ENCODE results near the gene AP3M1. TPM values are rescaled to one million over a fixed set of nuclear protein-coding genes. Genes with fewer than 3 reads are reported as not detected.

AP3M1 gene
- polyA plus RNA-seq, 4 donors, result 9.7 to 40.8 (median 13.8) TPM

Other genes starting within 250 kb of the AP3M1 start
- 10 to 100 TPM in 2 of 4 donors, 1 to 10 TPM in 2; 1.3 to 21.5 (median 6.4) TPM for gene PLAU, start 239.7 kb downstream of the AP3M1 start, polyA plus RNA-seq
- gene VCL, start 152.7 kb downstream of the AP3M1 start, polyA plus RNA-seq, result 10 to 100 TPM in 3 of 4 donors, 1 to 10 TPM in 1; 8.9 to 32.2 (median 20.9) TPM
- 10 to 100 TPM in 2 of 4 donors, 1 to 10 TPM in 2; 7.2 to 32.3 (median 16.1) TPM for gene ADK, start 393 bp upstream of the AP3M1 start, polyA plus RNA-seq

All from small intestine (tissue), 4 donors.